ENCODE results near the gene BRD3. TPM values are rescaled to one million over a fixed set of nuclear protein-coding genes. Genes with fewer than 3 reads are reported as not detected.

BRD3 gene
- total RNA-seq, 1 experiment from 2014 or later: 63.1 TPM

- Histone ChIP-seq H2BK5ac (ENCODE audit: insufficient read length, low read length) (no peak overlapping the region), H3K27ac (ENCODE audit: insufficient read length, low read depth, low read length) (no peak overlapping the region), H3K23ac (ENCODE audit: insufficient read length, low read depth, low read length) (no peak overlapping the region), H3K4me2 (ENCODE audit: insufficient read depth, insufficient read length, low read length) (no peak overlapping the region), H4K5ac (ENCODE audit: insufficient read length, low read depth, low read length) (no peak overlapping the region), H2AK5ac (ENCODE audit: insufficient read length, low read length) (no peak overlapping the region), H3K18ac (ENCODE audit: insufficient read length, low read depth, low read length) (no peak overlapping the region), H3K23me2 (ENCODE audit: insufficient read length, low read depth, low read length, poor library complexity, severe bottlenecking) (no peaks in the 10 kb centered on the region), H4K8ac (replicated peaks; ENCODE audit: insufficient read length, low read depth, low read length) (no peak overlapping the region), H3K79me2 (ENCODE audit: insufficient read depth, low read length) (no peaks in the 10 kb centered on the region), H3K27me3 (ENCODE audit: insufficient read depth, low read length) (no peaks in the 10 kb centered on the region), H3K79me1 (ENCODE audit: insufficient read depth, low read depth, low read length, poor library complexity, severe bottlenecking) (no peaks in the 10 kb centered on the region), H4K20me1 (ENCODE audit: control insufficient read depth, insufficient read depth, insufficient read length) (no peaks in the 10 kb centered on the region), H2BK120ac (ENCODE audit: low read depth, low read length, poor library complexity, severe bottlenecking) (no peak overlapping the region), H3K9ac (ENCODE audit: extremely low read depth, insufficient read length, low read length) (no peak overlapping the region), H4K91ac (ENCODE audit: insufficient read length, low read depth, low read length) (no peak overlapping the region), H2BK20ac (ENCODE audit: low read depth, low read length, poor library complexity, severe bottlenecking) (no peak overlapping the region), H3K4me1 (ENCODE audit: insufficient read depth, low read length) (no peaks in the 10 kb centered on the region), H3K14ac (ENCODE audit: insufficient read depth, low read length) (no peak overlapping the region), H2AFZ (ENCODE audit: low read length) (no peak overlapping the region), H3K56ac (ENCODE audit: insufficient read length, low read depth, low read length) (no peak overlapping the region), H3K4ac (ENCODE audit: low read depth, low read length) (no peak overlapping the region), H2BK15ac (ENCODE audit: low read depth, low read length) (no peak overlapping the region), H3T11ph (ENCODE audit: low read length) (no peak overlapping the region), H3K9me3 (ENCODE audit: control insufficient read depth, low read depth, low read length) (no peaks in the 10 kb centered on the region), H2BK12ac (ENCODE audit: insufficient read length, low read depth, low read length) (no peak overlapping the region)
- DNase-seq: no peak
- TF ChIP-seq, protein P1, sequence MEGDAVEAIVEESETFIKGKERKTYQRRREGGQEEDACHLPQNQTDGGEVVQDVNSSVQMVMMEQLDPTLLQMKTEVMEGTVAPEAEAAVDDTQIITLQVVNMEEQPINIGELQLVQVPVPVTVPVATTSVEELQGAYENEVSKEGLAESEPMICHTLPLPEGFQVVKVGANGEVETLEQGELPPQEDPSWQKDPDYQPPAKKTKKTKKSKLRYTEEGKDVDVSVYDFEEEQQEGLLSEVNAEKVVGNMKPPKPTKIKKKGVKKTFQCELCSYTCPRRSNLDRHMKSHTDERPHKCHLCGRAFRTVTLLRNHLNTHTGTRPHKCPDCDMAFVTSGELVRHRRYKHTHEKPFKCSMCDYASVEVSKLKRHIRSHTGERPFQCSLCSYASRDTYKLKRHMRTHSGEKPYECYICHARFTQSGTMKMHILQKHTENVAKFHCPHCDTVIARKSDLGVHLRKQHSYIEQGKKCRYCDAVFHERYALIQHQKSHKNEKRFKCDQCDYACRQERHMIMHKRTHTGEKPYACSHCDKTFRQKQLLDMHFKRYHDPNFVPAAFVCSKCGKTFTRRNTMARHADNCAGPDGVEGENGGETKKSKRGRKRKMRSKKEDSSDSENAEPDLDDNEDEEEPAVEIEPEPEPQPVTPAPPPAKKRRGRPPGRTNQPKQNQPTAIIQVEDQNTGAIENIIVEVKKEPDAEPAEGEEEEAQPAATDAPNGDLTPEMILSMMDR (conservative IDR thresholded peaks at IDR 0.05): no peak
- no peaks in the 10 kb centered on the region for H3K9me3 Mint-ChIP-seq
- no peak overlapping the region for H3K27ac Mint-ChIP-seq
- H3K4me3 Mint-ChIP-seq: no peak overlapping the region
- no peaks in the 10 kb centered on the region for H3K4me1 Mint-ChIP-seq
- no CpG with 5 or more reads among the region's 16 CpGs for WGBS (ENCODE audit: extremely low coverage, insufficient read length, low lambda C conversion rate)
- no peaks in the 10 kb centered on the region; the same call in 1 of the 2 replicates for H3K27me3 Mint-ChIP-seq (ENCODE audit: low read depth)
- H3K36me3 Mint-ChIP-seq (ENCODE audit: insufficient read depth in 1 of 3, low read depth in 3 of 3): peaks cover 41 to 88% (median 78%) of the 10 kb centered on the region in 3 experiments
Observed at GRCh38 chr9:134041649-134041962, 26.2 kb downstream of the BRD3 start.

Measured in H9 (cell line).